ENCODE measurements around the gene CYP2E1.

- no peak for TF ChIP-seq SIN3A (IDR thresholded peaks at IDR 0.05; ENCODE audit: borderline replicate concordance, low read depth, low read length)
- TF ChIP-seq RAD21 (IDR thresholded peaks at IDR 0.05; ENCODE audit: low read length), result no peak
These were observed 41.1 kb downstream of the CYP2E1 start for GRCh38 chr10:133568287-133568614.
